Neutrophil (primary cell): ENCODE results near the gene PLCG1.

Experiments used
- H3K27ac ChIP-seq: fragments of 200-600 bp; sonication (generic); 2 replicates; pipeline ENCODE4 v1.5.1; 2016; ENCODE audit warnings: mild to moderate bottlenecking, moderate library complexity
- H3K27me3 ChIP-seq: fragments of 200-600 bp; sonication (generic); 2 replicates; pipeline ENCODE4 v1.6.0; 2016; ENCODE audit warnings: mild to moderate bottlenecking
- H3K36me3 ChIP-seq: fragments of 200-600 bp; sonication (generic); 2 replicates; pipeline ENCODE4 v1.5.1; 2017
- H3K4me1 ChIP-seq, 2 experiments: fragments of 200-600 bp in 1 of 2; sonication (generic) in 1 of 2; 1 replicate in 1 of 2; 2 replicates in 1 of 2; pipeline versions ENCODE4 v1.5.1 to v1.6.1; 2013 to 2016; ENCODE audit warnings: low read depth in 1 of 2, low read length in 1 of 2, mild to moderate bottlenecking in 1 of 2, moderate library complexity in 1 of 2; ENCODE audit not compliant: control insufficient read depth in 1 of 2, insufficient read depth in 1 of 2
- H3K4me3 ChIP-seq, 2 experiments: fragments of 200-600 bp in 1 of 2; sonication (generic) in 1 of 2; 1 replicate in 1 of 2; 2 replicates in 1 of 2; pipeline ENCODE4 v1.5.1; 2013 to 2016; ENCODE audit warnings: low read depth in 1 of 2, low read length in 1 of 2, mild to moderate bottlenecking in 1 of 2, moderate library complexity in 1 of 2
- H3K9me3 ChIP-seq: fragments of 200-600 bp; sonication (generic); 2 replicates; pipeline ENCODE4 v1.5.1; 2016
- TF ChIP-seq, protein P1 (sequence below): fragments of 200-600 bp; sonication (generic); IDR thresholded peaks from 2 replicates; pipeline ENCODE4 v1.5.1; 2016; ENCODE audit warnings: antibody characterized with exemption

The PLCG1 gene

DNA sequence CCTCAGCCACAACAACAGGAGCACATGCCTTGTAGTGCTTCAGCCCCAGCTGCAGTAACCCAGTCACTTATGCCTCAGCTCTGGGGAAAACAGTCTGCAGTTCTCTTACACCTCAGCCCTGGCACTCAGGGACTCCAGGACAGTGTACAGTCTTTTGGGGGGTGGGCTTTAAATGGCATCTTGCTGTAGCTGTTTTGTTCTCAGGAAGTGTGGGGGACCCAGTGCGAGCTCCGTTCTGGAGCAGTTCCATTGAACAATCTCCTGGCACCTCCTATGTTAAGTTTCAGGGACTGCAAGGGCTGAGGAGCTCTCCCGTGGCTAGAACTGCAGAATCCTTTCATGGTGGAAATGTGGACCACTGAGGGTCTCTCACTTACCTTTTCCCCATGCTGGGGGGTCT lies 55.2 kb downstream of the PLCG1 start:
- TF ChIP-seq, protein P1, sequence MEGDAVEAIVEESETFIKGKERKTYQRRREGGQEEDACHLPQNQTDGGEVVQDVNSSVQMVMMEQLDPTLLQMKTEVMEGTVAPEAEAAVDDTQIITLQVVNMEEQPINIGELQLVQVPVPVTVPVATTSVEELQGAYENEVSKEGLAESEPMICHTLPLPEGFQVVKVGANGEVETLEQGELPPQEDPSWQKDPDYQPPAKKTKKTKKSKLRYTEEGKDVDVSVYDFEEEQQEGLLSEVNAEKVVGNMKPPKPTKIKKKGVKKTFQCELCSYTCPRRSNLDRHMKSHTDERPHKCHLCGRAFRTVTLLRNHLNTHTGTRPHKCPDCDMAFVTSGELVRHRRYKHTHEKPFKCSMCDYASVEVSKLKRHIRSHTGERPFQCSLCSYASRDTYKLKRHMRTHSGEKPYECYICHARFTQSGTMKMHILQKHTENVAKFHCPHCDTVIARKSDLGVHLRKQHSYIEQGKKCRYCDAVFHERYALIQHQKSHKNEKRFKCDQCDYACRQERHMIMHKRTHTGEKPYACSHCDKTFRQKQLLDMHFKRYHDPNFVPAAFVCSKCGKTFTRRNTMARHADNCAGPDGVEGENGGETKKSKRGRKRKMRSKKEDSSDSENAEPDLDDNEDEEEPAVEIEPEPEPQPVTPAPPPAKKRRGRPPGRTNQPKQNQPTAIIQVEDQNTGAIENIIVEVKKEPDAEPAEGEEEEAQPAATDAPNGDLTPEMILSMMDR: no peak
- no peak overlapping the region for H3K4me3 ChIP-seq
- H3K36me3 ChIP-seq: no peaks in the 10 kb centered on the region
- H3K4me1 ChIP-seq: no peaks in the 10 kb centered on the region
- no peak overlapping the region for H3K27ac ChIP-seq
- no peaks in the 10 kb centered on the region for H3K9me3 ChIP-seq
- H3K27me3 ChIP-seq: no peaks in the 10 kb centered on the region

DNA sequence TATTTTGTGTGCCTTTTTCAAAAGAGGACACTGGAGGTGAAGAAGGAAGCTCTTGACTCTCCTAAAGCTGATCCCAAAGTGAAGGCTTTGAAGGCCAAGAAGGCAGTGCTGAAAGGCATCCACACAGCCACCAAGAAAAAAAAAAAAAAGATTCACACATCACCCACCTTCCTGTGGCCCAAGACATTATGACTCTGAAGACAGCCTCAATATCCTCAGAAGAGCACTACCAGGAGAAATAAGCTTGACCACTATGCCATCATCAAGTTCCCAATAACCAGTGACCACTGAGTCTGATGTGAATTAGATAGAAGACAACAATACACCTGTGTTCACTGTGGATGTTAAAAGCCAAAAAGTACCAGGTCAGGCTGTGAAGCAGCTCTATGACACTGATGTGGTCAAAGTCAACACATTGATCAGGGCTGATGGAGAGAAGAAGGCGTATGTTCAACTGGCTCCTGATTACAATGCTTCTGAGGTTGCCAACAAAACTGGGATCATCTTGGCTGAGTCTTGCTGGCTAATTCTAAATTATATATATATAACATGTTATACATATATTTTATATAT lies 59.4 kb downstream of the PLCG1 start:
- no peaks in the 10 kb centered on the region for H3K27me3 ChIP-seq
- no peaks in the 10 kb centered on the region for H3K36me3 ChIP-seq
- H3K4me3 ChIP-seq: no peak overlapping the region
- H3K9me3 ChIP-seq: no peaks in the 10 kb centered on the region
- TF ChIP-seq, protein P1: no peak
- no peaks in the 10 kb centered on the region for H3K4me1 ChIP-seq
- H3K27ac ChIP-seq: no peak overlapping the region

DNA sequence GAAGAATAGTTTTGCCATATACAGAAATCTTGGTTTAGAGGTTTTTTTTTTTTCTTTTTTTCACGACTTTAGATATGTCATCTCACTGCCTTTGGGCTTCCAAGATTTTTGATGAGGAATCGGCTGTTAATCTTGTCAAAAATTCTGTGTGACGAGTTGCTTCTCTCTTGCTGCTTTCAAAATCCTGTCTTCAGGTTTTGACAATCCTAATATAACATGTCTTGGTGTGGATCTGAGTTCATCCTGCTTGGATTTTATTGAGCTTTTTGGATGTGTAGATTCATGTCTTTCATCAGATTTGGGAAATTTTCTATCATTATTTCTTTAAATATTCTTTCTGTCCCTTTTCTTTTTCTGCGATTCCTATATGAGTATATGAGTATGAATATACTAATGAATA lies 61.1 kb downstream of the PLCG1 start:
- no peaks in the 10 kb centered on the region for H3K9me3 ChIP-seq
- no peak overlapping the region for H3K4me3 ChIP-seq
- H3K27ac ChIP-seq: no peak overlapping the region
- no peaks in the 10 kb centered on the region for H3K36me3 ChIP-seq
- TF ChIP-seq, protein P1: no peak
- H3K4me1 ChIP-seq: no peaks in the 10 kb centered on the region
- H3K27me3 ChIP-seq: no peaks in the 10 kb centered on the region

DNA sequence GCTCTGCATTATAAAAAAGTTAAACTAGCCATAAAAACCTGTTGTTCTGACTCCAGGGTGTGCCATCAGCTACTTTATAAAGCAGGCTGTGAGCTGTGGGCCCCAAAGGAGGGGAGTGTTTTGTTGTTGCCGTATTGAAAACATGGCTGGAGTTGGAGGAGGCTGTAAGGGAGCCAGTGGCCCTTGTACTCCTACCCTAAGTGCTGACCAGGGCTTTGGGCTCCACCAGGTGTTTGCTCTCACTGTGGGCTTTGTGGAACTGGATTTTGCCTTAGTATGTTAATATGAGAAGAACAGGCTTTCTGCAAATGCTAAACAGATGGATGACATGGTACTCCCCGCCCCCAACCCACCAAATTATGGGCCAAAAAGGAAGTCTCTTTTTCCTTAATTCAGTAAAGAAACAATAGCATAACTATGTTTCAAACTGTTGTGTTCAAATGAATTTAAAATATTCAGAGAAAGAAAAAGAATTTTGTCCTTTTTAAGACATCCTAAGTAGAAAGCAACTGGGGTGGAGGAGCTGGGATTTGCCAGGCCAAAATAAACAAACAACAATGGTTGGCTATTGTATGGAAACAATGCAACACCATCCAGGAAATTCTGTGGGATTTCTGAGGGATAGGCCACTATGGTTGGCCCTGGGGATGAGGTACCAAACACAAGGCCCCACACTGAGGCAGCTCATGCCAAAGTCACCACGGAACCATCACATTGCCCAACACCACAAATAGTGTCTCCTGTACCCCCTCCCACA lies 63.3 kb downstream of the PLCG1 start:
- H3K27me3 ChIP-seq: no peaks in the 10 kb centered on the region
- H3K9me3 ChIP-seq: no peaks in the 10 kb centered on the region
- TF ChIP-seq, protein P1: no peak
- H3K27ac ChIP-seq: no peak overlapping the region
- H3K4me1 ChIP-seq: no peaks in the 10 kb centered on the region
- H3K36me3 ChIP-seq: no peaks in the 10 kb centered on the region
- no peak overlapping the region for H3K4me3 ChIP-seq

DNA sequence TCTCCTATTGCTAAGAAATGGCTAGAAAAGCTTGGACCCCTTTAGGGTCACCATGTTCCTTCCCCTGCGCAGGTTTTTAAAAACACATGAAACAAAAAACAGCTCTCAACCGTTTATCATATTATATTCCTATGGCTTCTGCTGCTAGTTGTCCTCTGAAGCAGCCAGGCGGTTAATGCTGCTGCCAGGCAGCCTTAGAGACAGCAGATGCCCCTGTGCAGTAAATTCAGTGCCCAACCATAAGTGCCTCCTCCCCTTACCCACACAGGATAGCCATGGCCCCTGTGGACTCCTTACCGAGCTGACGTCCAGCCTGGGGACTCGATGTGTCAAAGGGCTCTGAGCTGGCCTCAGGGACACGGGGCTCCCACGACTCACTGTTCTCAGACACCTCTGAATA lies 64.4 kb downstream of the PLCG1 start:
- Histone ChIP-seq H3K36me3 (no peaks in the 10 kb centered on the region), H3K4me3 (no peak overlapping the region), H3K4me1 (no peaks in the 10 kb centered on the region), H3K27me3 (no peaks in the 10 kb centered on the region), H3K27ac (no peak overlapping the region), H3K9me3 (no peaks in the 10 kb centered on the region)
- TF ChIP-seq, protein P1: no peak
